HG03432 (cell line): Measurements from ENCODE around the gene COPZ2.
"Not testable (repeated sequence)": the region's sequence is repeated elsewhere in the genome, so short reads cannot be mapped to it uniquely, and the experiment has no call there.

Source experiments
- ATAC-seq: cut with Tn5 transposase; IDR thresholded peaks from one replicate; pipeline ENCODE4 v1.9.1; 2021; ENCODE audit warnings: mild to moderate bottlenecking, moderate library complexity; ENCODE audit not compliant: unreplicated experiment

The COPZ2 gene

GRCh38 chr17:47988445-47988844 lies 49.2 kb downstream of the COPZ2 start:
- not testable (repeated sequence) for ATAC-seq

DNA sequence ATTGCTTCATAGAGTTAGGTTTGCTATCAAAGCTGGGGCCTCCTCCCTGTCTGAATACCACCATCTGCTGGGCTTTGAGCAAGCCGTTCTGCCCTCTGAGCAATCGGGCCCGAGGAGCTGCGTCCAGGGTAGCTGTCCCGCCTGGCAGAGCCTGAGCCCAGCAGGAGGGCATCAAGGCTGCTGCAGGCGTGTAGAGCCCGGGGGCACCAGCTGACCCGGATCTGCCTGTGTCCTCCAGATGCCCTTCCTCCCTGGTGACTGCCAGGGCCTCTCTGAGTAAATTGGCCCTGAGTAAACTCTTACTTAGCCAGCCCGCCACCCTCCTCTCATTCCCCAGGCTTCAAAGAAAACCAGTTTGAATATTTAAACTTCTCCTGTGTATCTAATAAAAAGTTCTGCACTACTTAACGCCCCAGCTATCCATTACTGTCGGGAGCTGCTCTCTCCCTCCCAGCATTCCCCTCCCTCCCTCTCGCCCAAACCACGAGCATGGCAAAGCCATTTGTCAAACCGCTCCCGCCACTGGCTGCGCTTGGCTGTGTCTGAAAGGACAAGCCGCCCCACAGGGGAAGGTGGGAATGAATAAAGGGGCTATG lies 50.3 kb downstream of the COPZ2 start:
- no peak for ATAC-seq

DNA sequence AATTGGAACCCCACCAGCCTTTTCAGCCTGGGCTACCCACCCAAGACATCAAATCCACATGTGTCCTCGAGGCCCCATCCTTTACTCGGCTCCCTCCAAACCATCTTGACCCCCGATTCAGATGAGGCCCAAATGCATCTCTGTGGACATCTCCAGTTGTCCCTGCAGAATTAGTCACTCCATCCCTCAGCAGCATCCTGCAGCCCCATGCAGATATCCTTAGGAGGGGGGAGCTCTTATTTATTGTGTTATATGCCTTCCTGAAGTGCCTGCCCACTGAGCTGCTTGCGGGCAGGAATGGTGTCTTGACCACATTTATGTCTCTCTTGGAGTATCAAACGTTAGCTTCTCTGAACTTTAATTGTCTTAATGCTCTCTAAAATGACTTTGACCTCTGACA lies 51.1 kb downstream of the COPZ2 start:
- no peak for ATAC-seq

GRCh38 chr17:47983492-47984223 lies 53.9 kb downstream of the COPZ2 start:
- no peak for ATAC-seq

DNA sequence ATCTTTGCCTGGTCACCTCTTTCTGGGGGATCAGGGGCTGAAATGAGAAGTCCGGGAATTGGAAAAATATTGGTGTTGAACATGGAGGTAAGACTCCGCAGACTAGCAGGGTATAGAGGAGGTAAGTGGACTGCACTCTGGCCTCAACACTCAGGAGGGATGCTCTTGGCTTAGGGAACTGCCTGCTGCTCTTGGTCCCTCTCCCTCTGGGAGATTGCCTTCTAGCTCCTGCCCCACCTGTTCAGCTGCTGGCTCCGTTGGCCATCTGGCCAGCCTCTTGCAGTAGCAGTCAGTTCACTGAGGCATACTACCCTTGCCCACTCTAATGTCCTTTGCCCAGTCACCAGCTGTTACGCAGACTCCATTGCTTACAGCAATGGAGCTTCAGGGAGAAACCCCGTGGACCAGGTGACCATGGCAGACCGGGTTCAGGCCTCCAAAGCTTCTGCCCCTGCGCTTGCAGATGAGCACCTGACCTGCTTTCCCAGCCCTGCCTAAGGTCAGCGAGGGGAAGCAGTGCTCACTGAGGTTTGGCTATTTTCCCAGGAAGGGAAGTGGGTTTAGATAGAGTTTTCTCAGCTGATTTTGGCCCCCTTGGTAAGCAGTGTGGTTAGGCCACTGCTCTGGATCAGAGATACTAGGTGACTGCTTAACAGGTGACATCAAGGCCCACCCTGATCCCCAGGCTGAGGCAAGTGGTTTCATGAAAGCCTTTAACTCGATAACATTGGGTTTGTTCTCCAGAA lies 54.8 kb downstream of the COPZ2 start:
- no peak for ATAC-seq

GRCh38 chr17:47982091-47982617 lies 55.4 kb downstream of the COPZ2 start:
- no peak for ATAC-seq

DNA sequence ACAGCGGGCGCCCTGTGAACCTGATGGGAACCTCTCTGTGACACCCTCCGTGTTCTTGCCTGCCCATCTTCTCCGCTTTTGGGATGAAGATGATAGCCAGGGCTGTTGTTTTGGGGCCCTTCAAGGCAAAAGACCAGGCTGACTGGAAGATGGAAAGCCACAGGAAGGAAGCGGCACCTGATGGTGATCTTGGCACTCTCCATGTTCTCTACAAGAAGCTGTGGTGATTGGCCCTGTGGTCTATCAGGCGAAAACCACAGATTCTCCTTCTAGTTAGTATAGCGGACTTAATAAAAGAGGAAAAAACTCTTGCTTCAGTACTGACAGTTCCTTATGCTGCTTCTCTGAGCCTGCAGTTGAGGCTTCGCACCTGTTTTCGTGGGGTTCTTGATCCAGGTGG lies 56.1 kb downstream of the COPZ2 start:
- no peak for ATAC-seq

DNA sequence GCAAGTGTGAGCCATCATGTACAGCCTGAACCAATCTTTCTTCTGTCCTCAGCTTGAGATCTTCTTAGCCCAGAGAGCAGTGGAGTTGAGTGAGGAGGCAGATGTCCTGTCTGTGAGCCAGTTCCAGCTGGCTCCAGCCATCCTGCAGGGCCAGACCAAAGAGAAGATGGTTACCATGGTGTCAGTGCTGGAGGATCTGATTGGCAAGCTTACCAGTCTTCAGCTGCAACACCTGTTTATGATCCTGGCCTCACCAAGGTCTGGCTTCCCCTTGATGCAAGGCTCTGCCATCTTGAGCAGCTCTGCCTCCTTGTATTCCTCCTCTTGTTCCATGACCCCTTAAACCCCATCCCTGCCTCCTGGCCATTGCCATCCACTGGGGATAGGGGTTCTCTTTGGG lies 57.1 kb downstream of the COPZ2 start:
- ATAC-seq, result no peak

DNA sequence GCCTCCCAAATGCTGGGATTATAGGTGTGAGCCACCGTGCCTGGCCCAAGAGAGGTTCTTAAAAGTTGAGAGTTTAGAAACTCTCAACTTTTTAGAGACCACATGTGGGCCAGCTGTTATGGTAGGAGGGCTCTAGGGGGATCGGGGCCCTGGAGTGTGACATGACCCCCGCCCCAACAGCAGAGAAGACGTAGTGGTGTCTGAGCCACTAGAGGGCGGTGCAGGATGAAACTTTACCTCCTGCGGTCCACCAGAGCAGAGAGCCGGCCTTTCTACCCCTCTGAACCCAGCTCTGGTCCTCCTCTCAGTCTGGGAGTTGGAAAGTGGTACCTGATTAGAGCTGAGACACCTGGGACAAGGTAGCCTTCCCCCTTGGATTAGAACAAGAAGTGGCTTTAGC lies 59.3 kb downstream of the COPZ2 start:
- ATAC-seq, result no peak
